ENCODE results near the gene CAMK1D. TPM values are rescaled to one million over a fixed set of nuclear protein-coding genes. Genes with fewer than 3 reads are reported as not detected.

Gene CAMK1D
- total RNA-seq, 2 experiments from 2014 or later, result 28.8 to 35.3 TPM

DNA sequence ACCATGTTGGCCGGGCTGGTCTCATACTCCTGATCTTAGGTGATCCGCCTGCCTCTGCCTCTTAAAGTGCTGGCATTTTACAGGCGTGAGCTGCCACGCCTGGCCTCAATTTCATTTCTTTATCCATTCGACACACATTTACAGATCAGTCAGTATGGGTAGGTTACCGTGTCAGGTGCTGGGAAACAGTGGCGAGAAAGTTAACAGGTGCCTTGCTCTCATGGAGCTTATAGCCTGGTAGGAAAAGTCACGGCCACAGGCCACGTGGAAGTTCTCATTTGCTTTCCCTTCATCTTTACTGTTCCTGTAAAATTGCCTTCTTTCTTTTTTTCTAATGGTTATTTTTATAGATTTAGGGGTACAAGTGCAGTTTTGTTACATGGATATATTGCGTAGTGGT lies 2.6 kb upstream of the CAMK1D start:
- no peak overlapping the region for H3K27ac ChIP-seq (ENCODE audit: low read depth in 1 of 2, low read length in 2 of 2)
- DNase-seq, result no peak
- peaks cover 0 to 9% of the 10 kb centered on the region in 2 experiments for H3K9me3 ChIP-seq (ENCODE audit: control insufficient read depth in 1 of 2, insufficient read depth in 1 of 2, low read length in 2 of 2)
- peaks cover 19% of the 10 kb centered on the region for H3K36me3 Mint-ChIP-seq (ENCODE audit: low read depth)
- ATAC-seq (ENCODE audit: poor library complexity), result no peak
- peaks cover 27% of the 10 kb centered on the region for H3K4me1 ChIP-seq (ENCODE audit: insufficient read depth, low read length)
- H3K27me3 ChIP-seq (ENCODE audit: control insufficient read depth in 1 of 2, insufficient read depth in 2 of 2, low read length in 2 of 2), result no peaks in the 10 kb centered on the region
- intact Hi-C loops (cut with DNase I, micrococcal nuclease), result loop anchor here (5.0 to 10.0 kb wide), 4 partner anchors 219 to 948 kb away; partner anchors contain the start of genes SEC61A2 (in 1 of the 2) and UPF2 (in 1 of the 2)
- no peaks in the 10 kb centered on the region for H3K27me3 Mint-ChIP-seq
- no peaks in the 10 kb centered on the region for H3K36me3 ChIP-seq (ENCODE audit: insufficient read depth, low read length)
- no peak overlapping the region for H3K27ac Mint-ChIP-seq
- H3K4me1 Mint-ChIP-seq (ENCODE audit: low read depth), result peaks cover 31% of the 10 kb centered on the region
- ChIA-PET POLR2A (no interaction called here), CTCF (no interaction called here)
- no peak overlapping the region for H3K4me3 ChIP-seq (ENCODE audit: low read length)
- no peak overlapping the region for H3K4me3 Mint-ChIP-seq
- peaks cover 7% of the 10 kb centered on the region for H3K9me3 Mint-ChIP-seq
- TF ChIP-seq, protein P1, sequence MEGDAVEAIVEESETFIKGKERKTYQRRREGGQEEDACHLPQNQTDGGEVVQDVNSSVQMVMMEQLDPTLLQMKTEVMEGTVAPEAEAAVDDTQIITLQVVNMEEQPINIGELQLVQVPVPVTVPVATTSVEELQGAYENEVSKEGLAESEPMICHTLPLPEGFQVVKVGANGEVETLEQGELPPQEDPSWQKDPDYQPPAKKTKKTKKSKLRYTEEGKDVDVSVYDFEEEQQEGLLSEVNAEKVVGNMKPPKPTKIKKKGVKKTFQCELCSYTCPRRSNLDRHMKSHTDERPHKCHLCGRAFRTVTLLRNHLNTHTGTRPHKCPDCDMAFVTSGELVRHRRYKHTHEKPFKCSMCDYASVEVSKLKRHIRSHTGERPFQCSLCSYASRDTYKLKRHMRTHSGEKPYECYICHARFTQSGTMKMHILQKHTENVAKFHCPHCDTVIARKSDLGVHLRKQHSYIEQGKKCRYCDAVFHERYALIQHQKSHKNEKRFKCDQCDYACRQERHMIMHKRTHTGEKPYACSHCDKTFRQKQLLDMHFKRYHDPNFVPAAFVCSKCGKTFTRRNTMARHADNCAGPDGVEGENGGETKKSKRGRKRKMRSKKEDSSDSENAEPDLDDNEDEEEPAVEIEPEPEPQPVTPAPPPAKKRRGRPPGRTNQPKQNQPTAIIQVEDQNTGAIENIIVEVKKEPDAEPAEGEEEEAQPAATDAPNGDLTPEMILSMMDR (IDR thresholded peaks at IDR 0.05), result no peak

DNA sequence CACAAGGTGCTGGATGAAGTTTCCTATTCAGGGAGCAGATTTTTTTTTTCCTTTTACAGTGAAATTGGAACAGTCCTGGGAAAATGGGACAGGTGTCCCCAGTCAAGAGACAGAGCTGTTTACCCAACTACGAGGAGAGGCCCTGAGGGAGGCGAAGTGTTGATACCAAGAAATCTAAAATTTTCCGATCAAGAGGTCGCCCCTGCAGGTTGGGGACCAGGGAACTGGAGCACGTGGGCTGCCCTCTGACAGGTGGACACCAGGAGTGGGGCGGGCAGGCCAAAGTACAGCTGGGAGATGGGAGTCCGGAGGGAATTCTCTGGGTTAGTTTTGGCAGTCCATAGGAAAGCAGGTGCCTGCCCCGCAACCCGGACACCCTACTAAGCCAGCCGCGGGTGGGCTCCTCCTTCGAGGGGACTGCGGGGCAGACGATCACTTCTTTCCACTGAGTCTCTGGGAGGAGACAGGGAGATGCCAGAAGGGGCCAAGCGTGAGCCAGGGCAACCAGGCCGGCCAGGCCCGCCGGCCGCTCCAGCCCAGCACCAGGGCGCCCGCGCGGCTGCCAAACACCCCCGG lies 965 bp upstream of the CAMK1D start:
- TF ChIP-seq, protein P1 (IDR thresholded peaks at IDR 0.05), result no peak
- H3K4me3 Mint-ChIP-seq, result peak overlapping the region; percentile 91
- H3K27me3 Mint-ChIP-seq, result no peaks in the 10 kb centered on the region
- no peak for ATAC-seq (ENCODE audit: poor library complexity)
- Histone ChIP-seq H3K4me1 (ENCODE audit: insufficient read depth, low read length) (peaks cover 28% of the 10 kb centered on the region), H3K4me3 (ENCODE audit: low read length) (peak overlapping the region; percentile 45), H3K36me3 (ENCODE audit: insufficient read depth, low read length) (no peaks in the 10 kb centered on the region), H3K27ac (ENCODE audit: low read depth in 1 of 2, low read length in 2 of 2) (peak overlapping the region in 1 of 2 donors; percentile 83), H3K27me3 (ENCODE audit: control insufficient read depth in 1 of 2, insufficient read depth in 2 of 2, low read length in 2 of 2) (no peaks in the 10 kb centered on the region), H3K9me3 (ENCODE audit: control insufficient read depth in 1 of 2, insufficient read depth in 1 of 2, low read length in 2 of 2) (peaks cover 0 to 8% of the 10 kb centered on the region in 2 experiments)
- peaks cover 21% of the 10 kb centered on the region for H3K36me3 Mint-ChIP-seq (ENCODE audit: low read depth)
- ChIA-PET POLR2A (interaction anchor here (0.7 to 4.1 kb wide), 15 partner anchors 11 to 308 kb away, joined by 3 to 32 read pairs (median 8); partner anchors contain the start of genes CDC123 and NUDT5), CTCF (interaction anchor here (0.5 to 1.2 kb wide), 3 partner anchors 43 to 751 kb away, joined by 3 to 4 read pairs (median 4); no protein-coding TSS in a partner anchor)
- peak overlapping the region; percentile 93 for H3K27ac Mint-ChIP-seq
- H3K9me3 Mint-ChIP-seq, result peaks cover 3% of the 10 kb centered on the region
- peaks cover 39% of the 10 kb centered on the region for H3K4me1 Mint-ChIP-seq (ENCODE audit: low read depth)
- peak in 2 of 14 experiments; percentile 2 to 20 for DNase-seq
- intact Hi-C loops (cut with DNase I, micrococcal nuclease), result loop anchor here (5.0 to 10.0 kb wide), 4 partner anchors 221 to 946 kb away; partner anchors contain the start of genes SEC61A2 (in 1 of the 2) and UPF2 (in 1 of the 2)

DNA sequence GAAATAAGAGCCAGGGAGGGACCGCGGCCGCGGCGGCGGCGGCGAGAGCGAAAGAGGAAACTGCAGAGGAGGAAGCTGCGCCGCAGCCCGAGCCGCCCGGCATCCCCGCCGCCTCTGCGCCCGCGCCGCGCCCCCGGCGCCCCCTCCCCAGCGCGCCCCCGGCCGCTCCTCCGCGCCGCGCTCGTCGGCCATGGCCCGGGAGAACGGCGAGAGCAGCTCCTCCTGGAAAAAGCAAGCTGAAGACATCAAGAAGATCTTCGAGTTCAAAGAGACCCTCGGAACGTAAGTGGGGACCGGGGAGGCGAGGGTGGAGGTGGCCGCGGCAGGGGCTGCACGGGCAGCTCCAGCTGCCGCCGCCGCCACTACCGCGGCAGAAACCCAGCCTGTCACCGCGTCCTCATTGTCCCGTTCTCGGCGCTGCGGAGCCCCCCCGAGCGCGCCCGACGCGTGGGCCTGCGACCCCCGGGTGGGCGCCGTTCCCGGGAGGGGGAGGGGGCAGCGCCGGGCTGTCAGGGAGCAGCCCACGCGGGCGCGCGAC lies 351 bp downstream of the CAMK1D start:
- Mint-ChIP-seq H3K9me3 (no peaks in the 10 kb centered on the region), H3K36me3 (ENCODE audit: low read depth) (peaks cover 28% of the 10 kb centered on the region), H3K27me3 (no peaks in the 10 kb centered on the region), H3K4me3 (peak overlapping the region; percentile 97), H3K4me1 (ENCODE audit: low read depth) (peaks cover 47% of the 10 kb centered on the region), H3K27ac (peak overlapping the region; percentile 93)
- H3K9me3 ChIP-seq (ENCODE audit: control insufficient read depth in 1 of 2, insufficient read depth in 1 of 2, low read length in 2 of 2), result no peaks in the 10 kb centered on the region
- ChIA-PET CTCF (interaction anchor here (1.2 to 2.5 kb wide), 2 partner anchors 41 to 306 kb away, joined by 4 to 8 read pairs; no protein-coding TSS in a partner anchor), POLR2A (interaction anchor here (0.6 to 4.1 kb wide), 27 partner anchors 9 to 952 kb away, joined by 3 to 32 read pairs (median 4); partner anchors contain the start of genes CDC123, NUDT5 and UPF2)
- H3K4me1 ChIP-seq (ENCODE audit: insufficient read depth, low read length), result peaks cover 28% of the 10 kb centered on the region
- H3K4me3 ChIP-seq (ENCODE audit: low read length), result peak overlapping the region; percentile 95
- H3K36me3 ChIP-seq (ENCODE audit: insufficient read depth, low read length), result no peaks in the 10 kb centered on the region
- peak overlapping the region in 1 of 2 donors; percentile 84 for H3K27ac ChIP-seq (ENCODE audit: low read depth in 1 of 2, low read length in 2 of 2)
- no peak for ATAC-seq (ENCODE audit: poor library complexity)
- TF ChIP-seq, protein P1 (IDR thresholded peaks at IDR 0.05), result peak; percentile 2
- intact Hi-C loops (cut with DNase I, micrococcal nuclease), result loop anchor here (1.0 to 10.0 kb wide), 10 partner anchors 87 to 945 kb away; partner anchors contain the start of genes CDC123 (in 1 of the 2), NUDT5 (in 1 of the 2), SEC61A2 (in 1 of the 2) and UPF2 (in 1 of the 2)
- no peaks in the 10 kb centered on the region for H3K27me3 ChIP-seq (ENCODE audit: control insufficient read depth in 1 of 2, insufficient read depth in 2 of 2, low read length in 2 of 2)
- peak in 2 of 14 experiments; percentile 4 to 15 for DNase-seq

Measured in CD4-positive, alpha-beta T cell (primary cell).